Measurements from ENCODE around the gene DPP6.

DNA sequence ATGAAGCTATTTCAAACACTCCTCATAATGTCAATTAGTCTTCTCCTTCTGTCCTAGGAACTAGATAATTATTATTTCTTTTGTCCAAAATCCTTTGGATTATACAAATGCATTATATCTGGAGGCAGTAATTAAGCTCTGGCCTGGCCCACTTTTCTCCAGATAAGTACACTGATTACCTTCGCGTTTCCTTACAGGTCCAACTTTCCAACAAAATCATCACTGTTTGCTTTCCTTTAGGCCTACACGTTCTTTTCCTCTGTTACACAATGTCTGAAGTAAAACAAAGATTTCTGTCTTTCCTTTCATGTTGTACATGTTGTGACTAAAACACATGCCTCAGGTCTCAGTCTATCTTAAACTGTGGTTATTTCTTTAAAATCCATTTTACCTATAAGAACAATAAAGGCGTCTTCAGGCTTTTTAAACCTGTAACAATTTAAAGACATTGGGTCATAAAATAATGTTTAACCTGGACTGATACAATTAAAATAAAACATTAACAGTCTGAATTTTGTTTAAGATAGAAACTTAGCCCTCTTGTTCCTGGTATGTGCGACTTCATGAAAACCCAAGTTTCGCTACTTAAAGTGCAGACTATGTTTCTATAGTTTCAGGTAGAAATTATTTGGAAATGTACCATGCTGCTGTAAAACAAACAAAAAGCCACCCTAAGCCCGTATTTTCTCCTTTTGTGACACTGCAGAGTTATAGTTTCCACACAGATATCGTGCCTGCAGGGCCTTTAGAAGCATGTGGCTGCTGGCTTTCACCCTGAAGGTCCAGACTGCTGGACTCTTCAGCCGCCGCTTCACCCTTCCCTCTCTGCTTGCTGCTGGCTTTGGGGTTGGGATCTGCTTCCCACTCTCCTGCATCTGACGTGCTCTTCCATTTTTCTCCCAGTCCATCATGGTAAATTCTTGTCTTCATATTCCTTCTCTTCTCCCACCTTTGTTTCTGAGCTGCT, 381.7 kb downstream of the DPP6 start:
- TF ChIP-seq TAF1 (IDR thresholded peaks at IDR 0.05; ENCODE audit: low read depth, low read length) (no peak), POLR2AphosphoS5 (IDR thresholded peaks at IDR 0.05; ENCODE audit: low read depth, low read length) (no peak), POLR2A (IDR thresholded peaks at IDR 0.05; ENCODE audit: low read depth, low read length) (no peak), SPI1 (IDR thresholded peaks at IDR 0.05; ENCODE audit: low read depth, low read length) (no peak)
